HG03565 (cell line): ENCODE measurements around the gene WDR76.

Source experiments
- ATAC-seq: cut with Tn5 transposase; IDR thresholded peaks from one replicate; pipeline ENCODE4 v1.9.1; 2021; ENCODE audit warnings: mild to moderate bottlenecking, moderate library complexity; ENCODE audit not compliant: unreplicated experiment

WDR76 gene

DNA sequence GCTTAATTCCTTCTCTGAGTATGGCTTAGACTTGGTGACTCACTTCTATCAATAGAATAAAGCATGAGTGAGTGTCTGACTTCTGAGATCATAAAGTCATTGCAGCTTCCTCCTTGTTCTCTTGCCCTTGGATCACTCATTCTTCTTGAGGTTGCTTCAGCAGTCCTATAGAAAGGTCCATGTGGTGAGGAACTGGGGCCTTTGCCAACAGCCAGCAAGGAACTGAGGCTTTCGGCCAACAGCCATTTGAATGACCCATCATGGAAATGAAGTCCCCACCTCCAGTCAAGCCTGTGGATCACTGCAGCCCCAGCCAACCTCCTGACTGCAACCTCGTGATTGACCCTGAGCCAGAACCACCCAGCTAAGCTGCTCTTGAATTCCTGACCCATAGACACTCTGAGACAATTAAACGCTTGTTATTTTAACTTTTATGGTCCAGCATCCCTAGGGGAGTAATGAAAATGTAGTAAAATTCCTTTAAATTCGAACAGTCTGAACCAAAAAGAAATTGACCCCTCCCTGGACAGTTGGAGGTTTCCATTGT is 84.5 kb downstream of the WDR76 start:
- no peak for ATAC-seq

DNA sequence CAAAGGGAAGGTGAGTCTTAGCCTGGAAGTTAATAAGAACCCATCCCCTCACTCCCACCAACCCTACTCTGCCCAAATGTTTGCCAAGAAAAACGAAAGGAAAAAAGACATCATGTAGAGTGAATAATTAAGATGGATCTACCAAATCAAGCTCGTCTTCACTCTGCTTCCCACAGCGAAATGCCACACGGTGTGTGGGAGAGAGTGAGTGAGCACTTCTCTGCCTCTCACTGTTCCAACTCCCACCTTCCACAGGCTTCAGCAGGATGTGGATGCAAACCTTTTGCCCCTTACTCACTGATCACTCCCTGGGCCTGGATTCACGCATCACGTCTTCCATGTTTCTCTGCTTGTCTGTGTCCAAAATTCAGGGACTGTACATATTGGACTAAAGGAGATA is 85.4 kb downstream of the WDR76 start:
- no peak for ATAC-seq

- ATAC-seq = no peak
Observed at GRCh38 chr15:43913026-43913780, 86.4 kb downstream of the WDR76 start.

DNA sequence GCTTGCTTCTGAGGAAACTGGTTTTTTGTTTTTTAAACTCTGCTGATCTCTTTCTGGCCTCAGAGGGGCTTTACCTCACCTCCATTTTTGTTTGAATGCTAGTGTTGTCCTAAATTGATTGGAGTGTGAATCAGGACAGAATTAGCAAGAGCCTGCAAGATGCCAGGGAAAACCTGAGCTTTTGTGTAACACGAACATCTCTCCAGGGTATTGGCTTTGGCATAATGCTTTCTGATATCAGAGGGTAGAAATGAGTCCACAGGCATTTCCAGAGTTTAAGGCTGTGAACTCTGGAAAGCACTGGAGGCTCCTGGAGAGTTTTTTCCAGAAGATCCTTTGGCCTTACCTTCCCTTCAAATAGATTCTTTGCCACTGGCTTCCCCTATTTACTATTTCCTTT is 87.1 kb downstream of the WDR76 start:
- no peak for ATAC-seq

DNA sequence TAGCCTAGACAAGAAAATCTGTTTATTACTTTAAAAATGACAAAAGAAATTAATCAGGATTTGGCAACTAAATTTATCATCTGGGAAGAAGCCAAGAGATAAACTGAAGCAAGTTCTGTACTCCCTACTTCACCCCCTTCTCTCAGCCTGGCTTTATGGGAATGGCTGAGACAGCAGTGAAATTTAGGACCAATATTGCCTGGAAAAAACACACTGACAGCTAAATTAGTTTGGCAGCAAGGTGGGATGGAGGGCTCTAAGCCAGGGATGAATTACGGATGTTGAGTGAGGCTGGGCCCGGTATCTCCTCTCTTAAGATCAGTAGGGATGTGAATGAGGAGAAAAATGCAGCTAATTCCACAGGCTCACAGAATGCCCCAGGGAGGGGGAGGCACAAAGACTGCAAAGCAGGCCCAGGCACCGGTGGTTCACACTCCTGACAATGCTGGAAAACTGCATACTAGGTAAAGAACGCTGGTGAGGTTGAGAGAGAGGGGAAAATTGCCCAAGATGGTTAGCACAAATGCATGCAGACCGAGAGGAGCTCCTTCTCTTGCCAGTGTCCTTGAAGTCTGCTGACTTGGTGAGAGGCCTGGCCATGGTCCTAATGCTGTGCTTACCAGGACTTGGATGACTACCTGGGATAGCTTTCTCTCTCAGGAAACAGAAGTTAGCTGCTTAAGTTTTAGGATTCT is 89.0 kb downstream of the WDR76 start:
- no peak for ATAC-seq

DNA sequence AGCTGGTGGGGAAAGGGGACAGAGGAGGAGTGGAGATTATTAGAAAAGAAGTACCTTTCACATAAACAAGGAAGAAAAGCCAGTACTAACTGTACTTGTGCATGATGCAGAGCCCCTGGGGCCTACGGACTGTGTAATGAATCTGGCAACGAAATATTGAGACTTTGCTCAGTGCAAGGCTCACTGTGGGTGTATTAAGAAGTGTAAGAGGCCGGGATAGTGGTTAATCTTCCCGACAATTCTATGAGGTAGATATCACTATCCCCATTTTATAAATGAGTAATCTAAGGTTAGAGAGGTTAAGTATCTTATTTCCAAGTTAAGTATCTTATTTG is 89.5 kb downstream of the WDR76 start:
- no peak for ATAC-seq
